H9 (cell line): ENCODE results near the gene SYS1. TPM values are rescaled to one million over a fixed set of nuclear protein-coding genes. Genes with fewer than 3 reads are reported as not detected.

Experiments
- DNase-seq: peaks from one replicate; pipeline ENCODE4 v3.0.0-alpha.2; 2017
- H2AFZ ChIP-seq: one replicate; pipeline ENCODE4 v1.6.1; 2013; ENCODE audit warnings: mild to moderate bottlenecking, low read length, control low read depth, moderate library complexity
- H2AK5ac ChIP-seq: 2 replicates; pipeline ENCODE4 v1.6.1; 2013; ENCODE audit warnings: low read length, control low read depth, mixed read lengths; ENCODE audit not compliant: insufficient read length
- H2BK120ac ChIP-seq: one replicate; pipeline ENCODE4 v1.6.1; 2013; ENCODE audit warnings: low read depth, mild to moderate bottlenecking, low read length, control low read depth, inconsistent platforms; ENCODE audit not compliant: poor library complexity, severe bottlenecking
- H2BK12ac ChIP-seq: 2 replicates; pipeline ENCODE4 v1.6.1; 2013; ENCODE audit warnings: low read length, control low read depth, mixed read lengths, low read depth; ENCODE audit not compliant: insufficient read length
- H2BK15ac ChIP-seq: 2 replicates; pipeline ENCODE4 v1.6.1; 2013; ENCODE audit warnings: low read depth, low read length, control low read depth
- H2BK20ac ChIP-seq: one replicate; pipeline ENCODE4 v1.6.1; 2013; ENCODE audit warnings: low read depth, mild to moderate bottlenecking, low read length, control low read depth, inconsistent platforms; ENCODE audit not compliant: poor library complexity, severe bottlenecking
- H2BK5ac ChIP-seq: 2 replicates; pipeline ENCODE4 v1.6.1; 2013; ENCODE audit warnings: low read length, control low read depth, mixed read lengths; ENCODE audit not compliant: insufficient read length
- H3K14ac ChIP-seq: 2 replicates; pipeline ENCODE4 v1.6.1; 2013; ENCODE audit warnings: low read length, control low read depth; ENCODE audit not compliant: insufficient read depth
- H3K18ac ChIP-seq: 2 replicates; pipeline ENCODE4 v1.6.1; 2013; ENCODE audit warnings: low read depth, mild to moderate bottlenecking, mixed read lengths, low read length, control low read depth; ENCODE audit not compliant: insufficient read length
- H3K23ac ChIP-seq: 2 replicates; pipeline ENCODE4 v1.6.1; 2013; ENCODE audit warnings: low read length, control low read depth, mixed read lengths, low read depth; ENCODE audit not compliant: insufficient read length
- H3K23me2 ChIP-seq: 2 replicates; pipeline ENCODE4 v1.6.1; 2013; ENCODE audit warnings: low read depth, mild to moderate bottlenecking, mixed read lengths, low read length, control low read depth; ENCODE audit not compliant: insufficient read length, poor library complexity, severe bottlenecking
- H3K27ac ChIP-seq: 2 replicates; pipeline ENCODE4 v1.5.1; 2013; ENCODE audit warnings: low read length, control low read depth, mixed read lengths, low read depth; ENCODE audit not compliant: insufficient read length
- H3K27me3 ChIP-seq: 2 replicates; pipeline ENCODE4 v1.6.1; 2013; ENCODE audit warnings: low read length, control low read depth, inconsistent platforms; ENCODE audit not compliant: insufficient read depth
- H3K4ac ChIP-seq: 2 replicates; pipeline ENCODE4 v1.6.1; 2013; ENCODE audit warnings: low read depth, mild to moderate bottlenecking, control low read depth, inconsistent platforms, low read length, moderate library complexity
- H3K4me1 ChIP-seq: 2 replicates; pipeline ENCODE4 v1.6.1; 2013; ENCODE audit warnings: low read length, control low read depth, inconsistent platforms; ENCODE audit not compliant: insufficient read depth
- H3K4me2 ChIP-seq: 2 replicates; pipeline ENCODE4 v1.6.1; 2013; ENCODE audit warnings: low read length, control low read depth, mixed read lengths; ENCODE audit not compliant: insufficient read length, insufficient read depth
- H3K56ac ChIP-seq: 2 replicates; pipeline ENCODE4 v1.6.1; 2013; ENCODE audit warnings: low read depth, mild to moderate bottlenecking, mixed read lengths, low read length, control low read depth; ENCODE audit not compliant: insufficient read length
- H3K79me1 ChIP-seq: 2 replicates; pipeline ENCODE4 v1.6.1; 2013; ENCODE audit warnings: low read depth, mild to moderate bottlenecking, moderate library complexity, low read length, control low read depth, inconsistent platforms; ENCODE audit not compliant: insufficient read depth, poor library complexity, severe bottlenecking
- H3K79me2 ChIP-seq: 2 replicates; pipeline ENCODE4 v1.6.1; 2013; ENCODE audit warnings: low read length, control low read depth, inconsistent platforms; ENCODE audit not compliant: insufficient read depth
- H3K9ac ChIP-seq: 2 replicates; pipeline ENCODE4 v1.6.1; 2013; ENCODE audit warnings: low read length, control low read depth, mixed read lengths; ENCODE audit not compliant: insufficient read length; ENCODE audit errors: extremely low read depth
- H3K9me3 ChIP-seq: one replicate; pipeline ENCODE4 v1.6.1; 2013; ENCODE audit warnings: low read depth, low read length, inconsistent platforms; ENCODE audit not compliant: control insufficient read depth
- H3T11ph ChIP-seq: one replicate; pipeline ENCODE4 v1.6.1; 2013; ENCODE audit warnings: mild to moderate bottlenecking, low read length, control low read depth, inconsistent platforms
- H4K20me1 ChIP-seq: one replicate; pipeline ENCODE4 v1.6.1; 2013; ENCODE audit not compliant: control insufficient read depth, insufficient read length, insufficient read depth
- H4K5ac ChIP-seq: 2 replicates; pipeline ENCODE4 v1.6.1; 2013; ENCODE audit warnings: low read depth, mild to moderate bottlenecking, mixed read lengths, low read length, control low read depth; ENCODE audit not compliant: insufficient read length
- H4K8ac ChIP-seq: replicated peaks from 2 replicates; pipeline ENCODE4 v1.6.1; 2013; ENCODE audit warnings: low read length, control low read depth, mixed read lengths, low read depth; ENCODE audit not compliant: insufficient read length
- H4K91ac ChIP-seq: 2 replicates; pipeline ENCODE4 v1.6.1; 2013; ENCODE audit warnings: low read depth, mild to moderate bottlenecking, moderate library complexity, mixed read lengths, low read length, control low read depth; ENCODE audit not compliant: insufficient read length
- H3K27ac Mint-ChIP-seq, 3 experiments: 2 replicates in 2 of 3; 3 replicates in 1 of 3; pipeline ENCODE4 v1.8.0; 2020 to 2021; ENCODE audit warnings: mixed read lengths in 3 of 3, mild to moderate bottlenecking in 1 of 3, moderate library complexity in 1 of 3
- H3K27me3 Mint-ChIP-seq: 2 replicates; pipeline ENCODE4 v1.8.0; 2021; ENCODE audit warnings: low read depth, mild to moderate bottlenecking, moderate library complexity, mixed read lengths
- H3K36me3 Mint-ChIP-seq, 3 experiments: 2 replicates in 2 of 3; 3 replicates in 1 of 3; pipeline ENCODE4 v1.8.0; 2020 to 2021; ENCODE audit warnings: low read depth in 3 of 3, mixed read lengths in 3 of 3; ENCODE audit not compliant: insufficient read depth in 1 of 3
- H3K4me1 Mint-ChIP-seq, 2 experiments: 2 replicates each; pipeline ENCODE4 v1.8.0; 2020; ENCODE audit warnings: mixed read lengths in 2 of 2
- H3K4me3 Mint-ChIP-seq, 2 experiments: 2 replicates in 1 of 2; 3 replicates in 1 of 2; pipeline ENCODE4 v1.8.0; 2020 to 2021; ENCODE audit warnings: mild to moderate bottlenecking in 2 of 2, mixed read lengths in 2 of 2, moderate library complexity in 1 of 2
- H3K9me3 Mint-ChIP-seq, 2 experiments: 2 replicates in 1 of 2; 3 replicates in 1 of 2; pipeline ENCODE4 v1.8.0; 2020; ENCODE audit warnings: mild to moderate bottlenecking in 2 of 2, mixed read lengths in 2 of 2, moderate library complexity in 1 of 2
- CTCF ChIP-seq: fragments of 200-600 bp; sonication (generic); conservative IDR thresholded peaks from 3 replicates; pipeline ENCODE4 v1.8.0; 2021; ENCODE audit warnings: antibody characterized with exemption, mild to moderate bottlenecking
- WGBS: extraction: QIAGEN DNeasy Blood & Tissue Kit; methylation state at CpG from one replicate; pipeline ENCODE4 v1.1.7; 2013; ENCODE audit warnings: missing lambda C conversion rate, low lambda C conversion rate, mixed read lengths; ENCODE audit not compliant: insufficient read length; ENCODE audit errors: extremely low coverage; 5-methylcytosine and 5-hydroxymethylcytosine counted together
- total RNA-seq: library from RNA; stranded (reverse); gene quantifications from 2 replicates; pipeline ENCODE4 v1.2.1, GENCODE V29; 2021

SYS1 gene
- total RNA-seq, 1 experiment from 2014 or later, result 21.0 TPM

GRCh38 chr20:45316150-45317080 is 46.5 kb upstream of the SYS1 start:
- H2AK5ac ChIP-seq, result no peak overlapping the region
- Mint-ChIP-seq H3K27ac (no peak overlapping the region), H3K9me3 (no peaks in the 10 kb centered on the region), H3K4me1 (peaks cover 2 to 5% of the 10 kb centered on the region in 2 experiments; a peak in 1 of 4 replicates), H3K4me3 (no peak overlapping the region), H3K27me3 (peaks cover 17% of the 10 kb centered on the region), H3K36me3 (no peaks in the 10 kb centered on the region)
- WGBS, result no CpG with 5 or more reads among the region's 71 CpGs
- no peak overlapping the region for H2BK5ac ChIP-seq
- H3K23ac ChIP-seq, result no peak overlapping the region
- no peaks in the 10 kb centered on the region for H3K79me2 ChIP-seq
- H3K9ac ChIP-seq, result no peak overlapping the region
- no peaks in the 10 kb centered on the region for H3K9me3 ChIP-seq
- H3K23me2 ChIP-seq, result no peaks in the 10 kb centered on the region
- H2BK15ac ChIP-seq, result no peak overlapping the region
- H3T11ph ChIP-seq, result no peak overlapping the region
- no peak for DNase-seq
- no peak overlapping the region for H4K8ac ChIP-seq
- H4K91ac ChIP-seq, result no peak overlapping the region
- no peaks in the 10 kb centered on the region for H3K79me1 ChIP-seq
- H3K4me1 ChIP-seq, result no peaks in the 10 kb centered on the region
- H3K27me3 ChIP-seq, result no peaks in the 10 kb centered on the region
- H3K4me2 ChIP-seq, result no peak overlapping the region
- H4K5ac ChIP-seq, result no peak overlapping the region
- H4K20me1 ChIP-seq, result no peaks in the 10 kb centered on the region
- no peak overlapping the region for H3K14ac ChIP-seq
- no peak overlapping the region for H3K27ac ChIP-seq
- TF ChIP-seq CTCF, result no peak
- H2BK12ac ChIP-seq, result no peak overlapping the region
- no peak overlapping the region for H3K18ac ChIP-seq
- no peak overlapping the region for H3K4ac ChIP-seq
- H2AFZ ChIP-seq, result no peak overlapping the region
- no peak overlapping the region for H2BK120ac ChIP-seq
- H3K56ac ChIP-seq, result no peak overlapping the region
- no peak overlapping the region for H2BK20ac ChIP-seq
